ENCODE measurements around the gene TRIM40.

DNA sequence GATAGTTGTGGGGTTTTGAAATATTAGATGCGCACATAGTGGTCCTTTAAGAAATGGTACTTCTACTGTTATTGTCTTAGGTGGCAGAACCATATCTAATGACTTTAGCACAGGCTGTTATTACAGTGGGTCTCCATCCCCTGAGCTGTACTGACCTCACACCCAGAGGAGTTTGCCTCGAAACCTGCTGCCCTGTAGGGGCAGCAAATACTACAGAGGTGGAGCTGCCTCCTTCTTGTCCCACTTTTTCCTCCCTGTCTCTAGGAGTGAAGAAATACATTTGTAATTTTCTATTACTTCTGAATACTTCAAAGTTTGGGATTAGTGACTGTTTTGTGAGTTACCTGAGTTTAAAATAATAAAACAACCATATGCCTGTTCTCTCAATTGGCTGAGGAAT is 31.3 kb upstream of the TRIM40 start:
- TF ChIP-seq, protein P1, sequence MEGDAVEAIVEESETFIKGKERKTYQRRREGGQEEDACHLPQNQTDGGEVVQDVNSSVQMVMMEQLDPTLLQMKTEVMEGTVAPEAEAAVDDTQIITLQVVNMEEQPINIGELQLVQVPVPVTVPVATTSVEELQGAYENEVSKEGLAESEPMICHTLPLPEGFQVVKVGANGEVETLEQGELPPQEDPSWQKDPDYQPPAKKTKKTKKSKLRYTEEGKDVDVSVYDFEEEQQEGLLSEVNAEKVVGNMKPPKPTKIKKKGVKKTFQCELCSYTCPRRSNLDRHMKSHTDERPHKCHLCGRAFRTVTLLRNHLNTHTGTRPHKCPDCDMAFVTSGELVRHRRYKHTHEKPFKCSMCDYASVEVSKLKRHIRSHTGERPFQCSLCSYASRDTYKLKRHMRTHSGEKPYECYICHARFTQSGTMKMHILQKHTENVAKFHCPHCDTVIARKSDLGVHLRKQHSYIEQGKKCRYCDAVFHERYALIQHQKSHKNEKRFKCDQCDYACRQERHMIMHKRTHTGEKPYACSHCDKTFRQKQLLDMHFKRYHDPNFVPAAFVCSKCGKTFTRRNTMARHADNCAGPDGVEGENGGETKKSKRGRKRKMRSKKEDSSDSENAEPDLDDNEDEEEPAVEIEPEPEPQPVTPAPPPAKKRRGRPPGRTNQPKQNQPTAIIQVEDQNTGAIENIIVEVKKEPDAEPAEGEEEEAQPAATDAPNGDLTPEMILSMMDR (IDR thresholded peaks at IDR 0.05), result no peak
- no peak for TF ChIP-seq POLR2A (IDR thresholded peaks at IDR 0.05)
